DMS 273 (cell line): ENCODE results near the gene SORL1-AS1.

Source experiments
- DNase-seq: peaks from one replicate; lab custom pipeline; 2025; ENCODE audit not compliant: unreplicated experiment; lab: John Stamatoyannopoulos, UW

The SORL1-AS1 gene

GRCh38 chr11:121406291-121406690 is 46.5 kb downstream of the SORL1-AS1 start:
- DNase-seq = no peak

- no peak for DNase-seq
Measured at GRCh38 chr11:121405646-121406045, 47.1 kb downstream of the SORL1-AS1 start.

- peak; percentile 2 for DNase-seq
Measured at GRCh38 chr11:121394785-121395184, 58.0 kb downstream of the SORL1-AS1 start.

GRCh38 chr11:121393855-121394254 is 58.9 kb downstream of the SORL1-AS1 start:
- no peak for DNase-seq

- peak; percentile 86 for DNase-seq
Measured at GRCh38 chr11:121391914-121392313, 60.9 kb downstream of the SORL1-AS1 start.

GRCh38 chr11:121389651-121390050 is 63.1 kb downstream of the SORL1-AS1 start:
- DNase-seq = peak; percentile 74
